ENCODE measurements around the gene MVD.

Gene MVD

DNA sequence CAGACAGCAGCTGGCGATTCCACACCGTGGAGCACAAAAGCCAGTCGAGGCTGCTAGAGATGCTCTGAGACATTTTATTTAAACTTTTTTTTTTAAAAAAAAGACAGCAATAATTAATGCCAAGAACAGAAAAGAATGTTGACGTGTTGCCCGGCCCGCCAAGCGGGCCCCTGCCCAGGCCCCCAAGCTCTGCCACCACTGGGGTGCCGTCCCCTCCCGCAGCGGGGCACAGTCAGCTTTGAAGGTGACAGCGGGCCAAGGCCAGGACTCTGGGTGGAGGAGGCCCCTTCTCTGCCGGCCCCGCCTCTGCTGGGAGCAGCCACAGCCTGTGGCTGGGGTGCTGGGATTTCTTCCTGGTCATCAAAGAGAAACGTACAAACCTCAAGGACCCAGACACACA is 33.5 kb upstream of the MVD start:
- no peak overlapping the region for H3K4me3 ChIP-seq (ENCODE audit: low read depth, low read length)
- TF ChIP-seq, protein P1, sequence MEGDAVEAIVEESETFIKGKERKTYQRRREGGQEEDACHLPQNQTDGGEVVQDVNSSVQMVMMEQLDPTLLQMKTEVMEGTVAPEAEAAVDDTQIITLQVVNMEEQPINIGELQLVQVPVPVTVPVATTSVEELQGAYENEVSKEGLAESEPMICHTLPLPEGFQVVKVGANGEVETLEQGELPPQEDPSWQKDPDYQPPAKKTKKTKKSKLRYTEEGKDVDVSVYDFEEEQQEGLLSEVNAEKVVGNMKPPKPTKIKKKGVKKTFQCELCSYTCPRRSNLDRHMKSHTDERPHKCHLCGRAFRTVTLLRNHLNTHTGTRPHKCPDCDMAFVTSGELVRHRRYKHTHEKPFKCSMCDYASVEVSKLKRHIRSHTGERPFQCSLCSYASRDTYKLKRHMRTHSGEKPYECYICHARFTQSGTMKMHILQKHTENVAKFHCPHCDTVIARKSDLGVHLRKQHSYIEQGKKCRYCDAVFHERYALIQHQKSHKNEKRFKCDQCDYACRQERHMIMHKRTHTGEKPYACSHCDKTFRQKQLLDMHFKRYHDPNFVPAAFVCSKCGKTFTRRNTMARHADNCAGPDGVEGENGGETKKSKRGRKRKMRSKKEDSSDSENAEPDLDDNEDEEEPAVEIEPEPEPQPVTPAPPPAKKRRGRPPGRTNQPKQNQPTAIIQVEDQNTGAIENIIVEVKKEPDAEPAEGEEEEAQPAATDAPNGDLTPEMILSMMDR (IDR thresholded peaks at IDR 0.05; ENCODE audit: borderline replicate concordance, insufficient read depth, low read depth, low read length): no peak

DNA sequence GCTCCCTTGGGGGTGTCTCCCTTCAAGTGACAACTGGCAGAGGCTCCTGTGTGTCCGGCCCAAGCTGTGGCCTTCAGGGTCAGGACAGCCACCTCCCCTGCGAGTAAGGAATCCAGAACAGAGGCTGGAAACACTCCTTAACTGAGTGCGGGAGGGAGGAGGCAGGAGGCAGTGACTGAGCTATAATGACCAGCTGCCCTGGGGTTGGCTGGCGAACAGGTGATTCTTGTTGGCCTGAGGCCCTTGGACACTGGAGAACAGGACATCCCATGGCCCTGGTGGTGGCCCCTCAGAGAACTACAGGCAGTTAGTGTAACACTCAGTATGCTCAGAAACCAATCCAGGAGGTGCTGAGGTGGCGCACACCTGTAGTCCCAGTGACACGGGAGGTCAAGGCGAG is 32.9 kb upstream of the MVD start:
- no peak overlapping the region for H3K4me3 ChIP-seq (ENCODE audit: low read depth, low read length)
- TF ChIP-seq, protein P1 (IDR thresholded peaks at IDR 0.05; ENCODE audit: borderline replicate concordance, insufficient read depth, low read depth, low read length): no peak

DNA sequence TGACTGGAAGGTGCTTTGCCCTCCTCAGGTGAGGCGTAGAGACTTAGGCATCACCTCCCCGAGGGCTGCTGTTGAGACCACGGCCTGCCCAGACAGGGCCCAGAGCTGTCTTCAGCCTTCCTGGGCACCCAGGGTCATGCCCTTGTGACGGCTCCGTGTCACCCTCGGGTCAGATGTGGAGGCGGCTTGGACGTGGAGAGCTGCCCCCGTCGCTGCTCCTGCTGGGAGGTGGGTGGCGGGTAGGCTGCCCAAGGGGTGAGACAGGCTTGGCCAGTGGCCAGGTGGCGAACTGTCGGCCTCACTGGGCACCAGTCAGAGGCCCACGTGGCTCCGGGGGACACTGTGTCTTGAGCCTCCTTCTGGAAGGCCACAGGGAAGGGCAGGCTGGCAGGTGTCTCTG is 32.3 kb upstream of the MVD start:
- TF ChIP-seq, protein P1 (IDR thresholded peaks at IDR 0.05; ENCODE audit: borderline replicate concordance, insufficient read depth, low read depth, low read length): no peak
- H3K4me3 ChIP-seq (ENCODE audit: low read depth, low read length): no peak overlapping the region

DNA sequence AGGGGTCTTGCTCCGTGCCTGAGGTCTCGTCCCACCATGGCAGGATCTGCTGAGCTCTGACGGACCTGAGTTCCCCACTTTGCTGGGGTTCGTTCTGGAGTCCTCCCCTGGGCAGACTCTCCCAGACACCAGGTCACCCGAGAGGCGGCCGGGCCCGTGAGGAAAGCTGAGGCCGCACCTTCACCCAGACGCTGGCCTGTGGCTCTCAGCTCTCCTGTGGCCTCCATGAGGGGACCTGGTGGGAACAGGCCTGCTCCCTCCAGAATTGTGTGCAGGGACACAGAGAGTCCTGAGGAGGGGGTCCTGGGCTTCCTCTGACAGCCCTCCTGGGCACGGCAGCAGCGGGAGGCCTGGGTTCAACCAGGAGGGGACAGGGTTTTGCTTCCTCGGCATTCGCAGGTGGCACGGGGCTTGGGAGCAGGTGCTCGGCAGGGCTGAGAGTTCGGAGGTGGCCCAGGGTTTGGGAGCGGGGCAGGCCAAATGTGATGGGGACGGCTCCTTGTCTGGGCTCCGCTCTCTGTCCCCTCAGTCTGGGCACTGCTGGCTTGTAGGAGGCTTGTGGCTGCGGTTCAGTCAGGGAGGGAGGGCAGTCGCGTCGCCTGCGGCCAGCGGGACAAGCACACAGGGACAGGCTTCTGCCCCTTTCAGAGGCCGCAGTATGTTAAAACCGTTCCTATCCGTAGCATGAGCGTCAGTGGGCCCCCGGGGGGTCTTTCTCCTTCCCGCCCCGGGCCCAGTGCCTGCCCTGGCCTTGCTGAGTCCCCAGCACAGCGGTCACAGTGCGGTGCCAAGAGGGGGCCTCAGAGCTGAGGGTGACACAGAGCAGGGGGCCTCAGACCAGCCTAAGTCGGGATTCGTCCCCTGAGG is 31.6 kb upstream of the MVD start:
- TF ChIP-seq, protein P1 (IDR thresholded peaks at IDR 0.05; ENCODE audit: borderline replicate concordance, insufficient read depth, low read depth, low read length): no peak
- H3K4me3 ChIP-seq (ENCODE audit: low read depth, low read length): no peak overlapping the region

DNA sequence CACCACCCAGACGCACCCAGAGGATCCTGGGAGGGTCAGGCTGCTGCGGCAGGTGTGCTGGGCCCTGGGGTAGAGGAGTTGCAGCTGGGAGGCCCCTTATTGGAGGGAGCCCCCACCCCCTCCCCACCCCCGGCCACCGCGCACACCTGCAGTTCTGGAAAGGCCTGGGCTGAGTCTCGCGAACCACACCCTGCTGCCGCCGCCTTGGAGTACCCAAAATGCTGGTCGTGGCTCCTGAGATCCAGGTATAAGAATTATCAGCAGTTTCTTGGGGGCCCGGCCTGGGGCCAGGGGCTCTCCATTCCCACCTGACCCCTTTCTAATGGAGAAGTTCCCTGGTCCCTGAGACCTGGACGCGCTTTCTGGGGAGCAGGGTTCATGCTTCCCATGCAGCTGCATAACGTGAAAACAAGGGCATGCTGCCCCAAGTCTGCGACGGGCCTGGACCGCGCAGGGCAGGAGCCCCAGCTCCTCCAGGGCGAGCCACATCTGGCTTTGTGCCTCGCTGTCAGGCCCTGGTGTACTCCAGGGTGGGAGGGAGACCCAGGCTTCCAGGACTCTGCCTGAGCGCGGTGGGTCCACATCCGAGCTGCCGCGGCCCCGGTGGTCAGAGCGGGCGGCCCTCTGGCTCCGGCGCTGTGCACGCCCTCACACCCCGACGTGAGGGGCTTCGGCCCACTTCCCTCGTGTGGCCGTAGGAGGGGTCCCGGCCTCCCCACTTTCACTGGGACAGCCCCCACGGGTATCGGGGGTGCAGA is 30.7 kb upstream of the MVD start:
- TF ChIP-seq, protein P1 (IDR thresholded peaks at IDR 0.05; ENCODE audit: borderline replicate concordance, insufficient read depth, low read depth, low read length): no peak
- no peak overlapping the region for H3K4me3 ChIP-seq (ENCODE audit: low read depth, low read length)

DNA sequence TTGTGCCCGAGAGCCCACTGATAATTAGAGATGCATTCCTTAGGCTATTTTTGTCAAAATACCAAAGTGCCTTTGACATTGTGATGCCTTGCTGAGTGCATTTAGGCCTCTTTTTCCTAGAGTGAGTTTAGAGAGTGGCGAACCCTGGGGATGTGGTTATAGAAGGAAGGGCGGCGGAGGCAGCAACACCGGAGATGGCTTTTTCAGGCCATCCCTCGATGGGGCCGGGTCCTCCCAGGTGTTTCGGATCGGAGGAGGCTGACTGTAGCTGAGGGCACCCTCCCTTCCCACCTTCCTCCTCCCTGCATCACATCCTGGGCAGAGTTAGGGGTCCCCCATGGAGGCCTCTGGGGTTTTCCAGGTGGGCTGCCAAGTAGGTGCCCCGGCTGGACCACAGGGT is 30.0 kb upstream of the MVD start:
- TF ChIP-seq, protein P1 (IDR thresholded peaks at IDR 0.05; ENCODE audit: borderline replicate concordance, insufficient read depth, low read depth, low read length): no peak
- H3K4me3 ChIP-seq (ENCODE audit: low read depth, low read length): no peak overlapping the region

Data from GM12875 (cell line).